ENCODE results near the gene TLR9.
A peak's percentile ranks its signal among the peaks of the same experiment; 100 is the strongest.

Gene TLR9

GRCh38 chr3:52193065-52193464, 32.4 kb downstream of the TLR9 start:
- no peak overlapping the region for H3K4me3 ChIP-seq (replicated peaks; ENCODE audit: low read depth, low read length)
- TF ChIP-seq CTCF (IDR thresholded peaks at IDR 0.05; ENCODE audit: low read length, missing control alignments), result no peak

DNA sequence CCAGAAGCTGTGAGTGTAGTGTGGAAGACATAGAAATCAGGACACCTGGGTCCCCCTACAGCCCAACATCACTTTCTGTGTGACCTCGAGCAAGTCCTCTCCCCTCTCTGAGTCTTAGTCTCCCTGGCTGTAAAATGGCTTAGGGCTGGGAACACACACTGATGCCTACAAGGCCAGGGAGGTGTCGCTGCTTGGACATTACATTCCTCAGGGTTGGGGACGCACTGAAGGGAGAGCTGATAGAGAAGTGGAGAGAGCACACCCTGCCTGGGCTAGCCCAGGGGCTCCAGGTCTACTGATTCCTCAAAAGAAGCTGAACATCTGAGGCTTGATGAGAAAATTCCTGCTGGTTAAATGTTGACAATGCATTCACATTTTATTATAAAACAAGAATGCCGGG, 33.8 kb downstream of the TLR9 start:
- no peak for DNase-seq (ENCODE audit: low read depth)
- no peak overlapping the region for H3K4me3 ChIP-seq (replicated peaks; ENCODE audit: low read depth, low read length)
- TF ChIP-seq CTCF (IDR thresholded peaks at IDR 0.05; ENCODE audit: low read length, missing control alignments), result no peak

More at GRCh38 chr3:52193065-52193464, 32.4 kb downstream of the TLR9 start:
- DNase-seq (ENCODE audit: low read depth), result peak; percentile 40

DNA sequence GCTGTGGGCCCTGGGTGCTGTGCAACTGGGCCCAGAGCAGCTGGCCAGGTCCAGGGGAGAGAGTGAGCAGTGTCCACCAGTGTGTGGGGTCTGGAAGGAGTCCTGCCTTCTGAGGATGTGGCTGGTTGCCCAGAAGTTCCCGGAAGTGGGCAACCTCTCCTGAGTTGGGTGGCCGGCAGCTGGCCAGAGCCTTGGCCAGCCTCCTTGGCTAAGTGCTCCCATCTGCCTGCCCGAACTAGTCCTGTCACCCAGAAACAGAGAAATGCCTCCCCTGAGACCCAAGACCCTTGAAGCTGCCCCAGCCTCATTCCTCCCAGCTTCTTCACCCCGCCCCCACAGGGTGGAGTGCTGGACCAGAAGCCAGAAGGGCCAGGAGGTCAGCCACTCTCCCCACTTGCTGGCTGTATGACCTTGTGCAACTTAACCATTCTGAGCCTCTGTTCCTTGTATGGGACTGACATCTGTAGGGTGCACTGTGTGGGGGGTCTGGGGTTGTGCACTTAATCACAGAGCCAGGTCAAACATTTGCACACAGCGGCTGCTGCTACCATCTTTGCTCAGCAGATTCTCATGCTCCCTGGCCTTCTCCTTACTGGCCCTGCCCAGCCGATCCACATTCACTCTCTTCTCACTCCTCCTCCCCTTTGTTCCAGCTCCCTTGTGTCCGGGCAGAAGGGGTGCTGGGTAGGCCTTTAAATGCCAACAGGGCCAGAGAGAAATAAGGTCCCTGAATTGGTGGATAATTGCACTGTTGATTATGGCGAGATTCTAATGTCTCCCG, 35.0 kb downstream of the TLR9 start:
- H3K4me3 ChIP-seq (replicated peaks; ENCODE audit: low read depth, low read length), result no peak overlapping the region
- DNase-seq (ENCODE audit: low read depth), result peak; percentile 58
- TF ChIP-seq CTCF (IDR thresholded peaks at IDR 0.05; ENCODE audit: low read length, missing control alignments), result no peak

- DNase-seq (ENCODE audit: low read depth), result no peak
- H3K4me3 ChIP-seq (replicated peaks; ENCODE audit: low read depth, low read length), result no peak overlapping the region
Measured at GRCh38 chr3:52188556-52188955, 36.9 kb downstream of the TLR9 start.

GRCh38 chr3:52186729-52187128, 38.7 kb downstream of the TLR9 start:
- TF ChIP-seq CTCF (IDR thresholded peaks at IDR 0.05; ENCODE audit: low read length, missing control alignments), result no peak

More at GRCh38 chr3:52188556-52188955, 36.9 kb downstream of the TLR9 start:
- no peak for TF ChIP-seq CTCF (IDR thresholded peaks at IDR 0.05; ENCODE audit: low read length, missing control alignments)

GRCh38 chr3:52185837-52186236, 39.6 kb downstream of the TLR9 start:
- no peak for DNase-seq (ENCODE audit: low read depth)
- H3K4me3 ChIP-seq (replicated peaks; ENCODE audit: low read depth, low read length), result no peak overlapping the region
- no peak for TF ChIP-seq CTCF (IDR thresholded peaks at IDR 0.05; ENCODE audit: low read length, missing control alignments)

More at GRCh38 chr3:52186729-52187128, 38.7 kb downstream of the TLR9 start:
- DNase-seq (ENCODE audit: low read depth), result no peak
- no peak overlapping the region for H3K4me3 ChIP-seq (replicated peaks; ENCODE audit: low read depth, low read length)

DNA sequence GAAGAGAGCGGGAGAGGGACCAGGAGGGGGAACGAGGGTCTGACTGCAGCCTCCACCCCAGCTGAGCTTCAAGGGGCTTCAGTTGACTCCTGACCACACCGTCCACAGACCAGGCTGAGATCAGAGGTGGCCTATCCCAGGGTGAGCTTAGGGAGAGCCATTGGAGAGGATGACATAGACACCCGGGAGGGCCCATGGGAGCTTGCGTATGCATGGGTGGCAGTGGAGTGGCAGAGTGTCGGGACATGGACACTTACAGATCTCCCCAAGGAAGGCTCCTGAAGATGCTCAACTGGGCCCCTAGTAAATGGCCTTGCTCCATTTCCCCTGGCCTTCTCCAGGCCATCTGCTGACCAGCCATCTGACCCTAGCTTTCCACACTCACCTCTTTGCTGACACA, 40.1 kb downstream of the TLR9 start:
- no peak for TF ChIP-seq CTCF (IDR thresholded peaks at IDR 0.05; ENCODE audit: low read length, missing control alignments)
- DNase-seq (ENCODE audit: low read depth), result no peak

More for the DNA sequence above, 40.1 kb downstream of the TLR9 start:
- no peak overlapping the region for H3K4me3 ChIP-seq (replicated peaks; ENCODE audit: low read depth, low read length)
